GM12801 (cell line): Measurements from ENCODE around the gene HDGF.

Experiments
- CTCF ChIP-seq: IDR thresholded peaks from one replicate; pipeline ENCODE4 v1.5.1; 2011; ENCODE audit warnings: control low read depth; ENCODE audit not compliant: insufficient read length; ENCODE audit errors: extremely low read depth

Gene HDGF

DNA sequence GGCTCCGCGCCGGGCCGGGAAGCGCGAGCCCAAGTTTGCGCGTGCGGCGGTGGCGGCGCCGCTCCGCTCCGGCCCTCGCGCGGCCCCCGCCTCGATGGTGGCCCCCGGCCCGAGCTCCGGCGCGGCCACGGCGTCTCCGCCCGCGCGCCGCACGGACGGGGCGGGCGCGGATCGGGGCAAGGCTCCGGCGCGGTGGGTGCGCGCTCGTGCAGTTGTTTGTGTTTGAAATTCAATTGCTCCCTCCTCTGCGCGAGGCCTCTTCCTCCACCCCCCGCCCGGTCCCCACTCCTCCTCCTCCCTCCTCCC is at the start of gene HDGF:
Gene HDGF, minus strand, starts transcription at position 225 of the 306 bp plus-strand sequence. CDS start 246 bp downstream, outside the sequence.
- no peak for TF ChIP-seq CTCF

GRCh38 chr1:156797212-156797871 is 45.9 kb upstream of the HDGF start:
- TF ChIP-seq CTCF = no peak

DNA sequence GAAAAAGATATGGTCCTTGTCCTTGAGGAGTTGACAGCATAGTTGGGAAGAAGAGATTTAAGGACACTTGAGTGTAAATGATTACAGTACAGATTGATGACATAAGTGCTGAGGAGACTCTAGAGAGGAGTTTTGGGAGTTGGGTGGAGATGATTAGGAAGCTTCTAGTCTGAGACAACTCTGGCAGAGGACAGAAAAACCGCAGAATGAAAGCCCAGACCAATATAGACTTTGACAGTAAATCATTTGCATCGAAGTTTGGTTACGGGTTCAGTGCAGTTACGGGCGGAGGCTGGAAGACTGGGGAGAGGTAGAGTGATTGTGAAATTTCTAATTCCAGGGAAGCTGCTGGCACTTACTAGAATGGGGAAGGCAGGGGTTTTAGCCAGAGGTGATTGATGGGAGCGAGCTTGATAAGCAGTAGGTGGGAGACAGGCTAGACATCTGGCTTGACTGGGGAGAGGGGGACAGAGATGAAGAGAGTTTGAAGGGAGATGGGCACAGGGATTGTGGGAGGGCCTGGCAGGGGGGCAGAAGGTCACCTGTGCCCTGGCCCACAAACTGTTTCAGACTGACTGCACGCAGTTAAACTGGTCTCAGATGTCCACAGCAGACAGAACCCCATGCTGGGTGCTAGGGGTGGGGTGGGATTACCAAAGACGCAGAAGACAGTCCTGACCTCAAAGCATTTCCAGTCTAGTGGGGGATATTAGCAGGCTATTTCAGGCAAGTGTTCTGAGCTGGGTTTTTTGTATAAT is 45.0 kb upstream of the HDGF start:
- no peak for TF ChIP-seq CTCF

GRCh38 chr1:156795787-156796186 is 44.3 kb upstream of the HDGF start:
- no peak for TF ChIP-seq CTCF

GRCh38 chr1:156795374-156795733 is 43.9 kb upstream of the HDGF start:
- no peak for TF ChIP-seq CTCF

GRCh38 chr1:156794506-156795373 is 43.3 kb upstream of the HDGF start:
- TF ChIP-seq CTCF = no peak

DNA sequence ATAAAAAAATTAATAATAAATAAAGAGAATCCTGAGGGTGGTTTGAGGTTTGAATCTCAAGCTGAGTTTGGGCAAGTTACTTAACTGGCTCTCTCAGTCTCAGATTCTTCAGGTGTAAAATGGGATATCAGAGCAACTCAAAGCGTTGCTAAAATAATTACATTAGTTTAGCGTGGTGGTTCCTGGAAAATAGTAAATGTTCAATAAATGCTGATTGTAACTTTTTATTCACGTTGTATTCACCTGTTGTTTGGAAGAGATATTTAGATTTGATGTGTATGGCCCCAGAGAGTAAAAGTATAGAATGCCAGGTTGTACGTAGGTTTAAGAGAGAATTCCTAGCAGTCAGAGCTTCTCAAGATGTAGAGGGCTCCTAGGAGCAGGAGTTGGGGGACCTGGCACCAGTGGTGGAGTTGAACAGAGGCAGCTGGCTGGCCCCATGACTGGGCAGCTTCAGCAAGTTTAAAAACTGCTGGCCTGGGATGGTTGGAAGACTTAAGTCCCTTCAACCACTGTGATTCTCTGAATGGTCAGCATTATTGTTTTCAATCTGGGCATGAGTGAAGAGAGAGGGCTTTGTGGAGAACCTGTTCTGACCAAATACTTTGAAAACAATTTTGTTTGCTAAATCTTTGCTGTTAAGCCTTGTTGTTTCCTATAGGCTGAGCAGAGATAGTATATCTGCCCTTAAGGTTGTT is 38.3 kb upstream of the HDGF start:
- TF ChIP-seq CTCF = no peak
